ENCODE data around the gene SEL1L3. TPM values are rescaled to one million over a fixed set of nuclear protein-coding genes. Genes with fewer than 3 reads are reported as not detected.

SEL1L3 gene
- total RNA-seq, 2 donors from 2014 or later = 14.9 to 24.5 TPM

DNA sequence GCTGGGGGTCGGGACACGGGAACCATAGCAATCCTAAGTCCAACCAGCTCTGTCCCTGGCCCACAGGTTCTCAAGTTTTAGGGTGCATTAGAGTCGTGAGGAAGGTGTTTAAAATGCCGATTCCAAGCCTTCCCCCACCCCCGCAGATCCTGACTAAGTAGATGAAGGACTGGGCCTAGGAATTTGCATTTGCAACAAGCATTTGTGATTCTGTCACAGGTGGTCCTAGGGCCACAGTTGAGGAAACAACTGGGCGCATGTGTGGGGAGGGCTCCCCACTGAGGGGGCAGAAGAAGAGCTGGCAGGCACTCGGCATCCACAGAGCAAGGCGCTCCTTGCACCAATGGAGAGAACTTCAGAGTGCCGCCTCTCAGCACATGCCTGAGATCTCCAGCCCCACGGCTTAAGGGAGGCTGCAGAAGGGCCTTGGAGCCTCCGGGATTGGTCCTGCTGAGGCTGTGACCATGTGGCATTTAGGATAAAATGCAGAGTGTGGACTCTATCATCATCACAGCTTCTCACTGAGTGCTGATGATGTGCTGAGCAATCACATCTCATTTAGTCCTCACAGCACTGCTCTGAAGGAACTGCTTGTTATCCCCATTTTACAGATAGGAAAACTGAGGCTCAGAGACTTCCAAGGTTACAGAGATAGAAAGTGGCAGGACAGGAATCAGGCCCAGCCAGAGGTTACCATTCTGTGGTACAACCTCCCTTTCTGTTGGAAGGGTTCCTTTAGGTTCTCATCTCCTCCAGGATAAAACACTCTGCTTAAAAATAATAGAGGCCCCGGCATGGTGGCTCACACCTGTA, 16.7 kb downstream of the SEL1L3 start:
- Histone ChIP-seq H3K9ac (ENCODE audit: extremely low read depth, low read length, poor library complexity, severe bottlenecking) (no peak overlapping the region), H3K9me3 (ENCODE audit: control insufficient read depth, low read length) (no peaks in the 10 kb centered on the region), H3K27me3 (ENCODE audit: control insufficient read depth, insufficient read depth, low read length, poor library complexity, severe bottlenecking) (no peaks in the 10 kb centered on the region), H3K27ac (ENCODE audit: low read depth, low read length) (no peak overlapping the region), H3K36me3 (ENCODE audit: control insufficient read depth, insufficient read depth, low read length) (no peaks in the 10 kb centered on the region), H3K4me1 (ENCODE audit: control insufficient read depth, insufficient read depth, low read length) (no peaks in the 10 kb centered on the region), H3K4me3 (ENCODE audit: low read length) (no peak overlapping the region)
- no peaks in the 10 kb centered on the region for H3K9me3 Mint-ChIP-seq
- H3K4me1 Mint-ChIP-seq = no peaks in the 10 kb centered on the region
- TF ChIP-seq, protein P1, sequence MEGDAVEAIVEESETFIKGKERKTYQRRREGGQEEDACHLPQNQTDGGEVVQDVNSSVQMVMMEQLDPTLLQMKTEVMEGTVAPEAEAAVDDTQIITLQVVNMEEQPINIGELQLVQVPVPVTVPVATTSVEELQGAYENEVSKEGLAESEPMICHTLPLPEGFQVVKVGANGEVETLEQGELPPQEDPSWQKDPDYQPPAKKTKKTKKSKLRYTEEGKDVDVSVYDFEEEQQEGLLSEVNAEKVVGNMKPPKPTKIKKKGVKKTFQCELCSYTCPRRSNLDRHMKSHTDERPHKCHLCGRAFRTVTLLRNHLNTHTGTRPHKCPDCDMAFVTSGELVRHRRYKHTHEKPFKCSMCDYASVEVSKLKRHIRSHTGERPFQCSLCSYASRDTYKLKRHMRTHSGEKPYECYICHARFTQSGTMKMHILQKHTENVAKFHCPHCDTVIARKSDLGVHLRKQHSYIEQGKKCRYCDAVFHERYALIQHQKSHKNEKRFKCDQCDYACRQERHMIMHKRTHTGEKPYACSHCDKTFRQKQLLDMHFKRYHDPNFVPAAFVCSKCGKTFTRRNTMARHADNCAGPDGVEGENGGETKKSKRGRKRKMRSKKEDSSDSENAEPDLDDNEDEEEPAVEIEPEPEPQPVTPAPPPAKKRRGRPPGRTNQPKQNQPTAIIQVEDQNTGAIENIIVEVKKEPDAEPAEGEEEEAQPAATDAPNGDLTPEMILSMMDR (conservative IDR thresholded peaks at IDR 0.05) = no peak
- no peak overlapping the region for H3K4me3 Mint-ChIP-seq
- no peak for DNase-seq
- peaks cover 2% of the 10 kb centered on the region for H3K27me3 Mint-ChIP-seq (ENCODE audit: insufficient read depth)
- H3K27ac Mint-ChIP-seq = no peak overlapping the region
- 88 to 92% methylated on average over 9 to 12 of the region's 12 CpGs for WGBS, 2 experiments (ENCODE audit: insufficient coverage in 1 of 2, insufficient read length in 1 of 2)
- H3K36me3 Mint-ChIP-seq (ENCODE audit: low read depth) = no peaks in the 10 kb centered on the region

DNA sequence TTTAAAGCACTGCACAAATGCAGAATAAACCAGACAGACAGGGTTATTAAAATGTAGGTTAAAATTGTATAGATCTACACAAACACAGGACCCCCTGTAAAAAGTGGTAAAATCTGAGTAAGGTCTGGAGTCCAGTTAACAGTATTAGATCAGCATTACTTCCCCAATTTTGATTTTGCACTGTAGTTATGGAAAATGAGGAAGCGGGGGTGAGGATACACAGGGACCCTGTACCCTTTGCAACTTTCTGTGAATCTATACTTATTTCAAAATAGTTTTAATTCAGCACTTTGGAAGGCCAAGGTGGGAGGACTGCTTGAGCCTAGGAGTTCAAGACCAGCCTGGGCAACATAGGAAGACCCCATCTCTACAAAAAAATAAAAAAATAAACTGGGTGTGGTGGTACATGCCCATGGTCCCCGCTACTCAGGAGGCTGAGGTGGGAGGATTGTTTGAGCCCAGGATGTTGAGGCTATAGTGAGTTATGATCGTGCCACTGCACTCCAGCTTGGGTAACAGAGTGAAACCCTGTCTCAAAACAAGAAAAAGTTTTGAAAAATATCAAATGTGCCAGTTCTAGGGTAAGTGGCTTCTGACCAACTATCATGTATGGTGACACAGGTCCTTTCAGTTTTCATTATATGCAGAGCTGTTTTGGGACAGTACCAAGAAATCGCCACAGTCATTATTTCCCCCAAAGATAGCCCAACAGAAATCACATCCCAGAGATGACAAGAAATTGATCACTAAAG, 17.7 kb downstream of the SEL1L3 start:
- no peaks in the 10 kb centered on the region for H3K4me1 Mint-ChIP-seq
- WGBS, 2 experiments (ENCODE audit: insufficient coverage in 1 of 2, insufficient read length in 1 of 2) = 83 to 100% methylated on average over 3 to 4 of the region's 4 CpGs
- H3K4me3 ChIP-seq (ENCODE audit: low read length) = no peak overlapping the region

DNA sequence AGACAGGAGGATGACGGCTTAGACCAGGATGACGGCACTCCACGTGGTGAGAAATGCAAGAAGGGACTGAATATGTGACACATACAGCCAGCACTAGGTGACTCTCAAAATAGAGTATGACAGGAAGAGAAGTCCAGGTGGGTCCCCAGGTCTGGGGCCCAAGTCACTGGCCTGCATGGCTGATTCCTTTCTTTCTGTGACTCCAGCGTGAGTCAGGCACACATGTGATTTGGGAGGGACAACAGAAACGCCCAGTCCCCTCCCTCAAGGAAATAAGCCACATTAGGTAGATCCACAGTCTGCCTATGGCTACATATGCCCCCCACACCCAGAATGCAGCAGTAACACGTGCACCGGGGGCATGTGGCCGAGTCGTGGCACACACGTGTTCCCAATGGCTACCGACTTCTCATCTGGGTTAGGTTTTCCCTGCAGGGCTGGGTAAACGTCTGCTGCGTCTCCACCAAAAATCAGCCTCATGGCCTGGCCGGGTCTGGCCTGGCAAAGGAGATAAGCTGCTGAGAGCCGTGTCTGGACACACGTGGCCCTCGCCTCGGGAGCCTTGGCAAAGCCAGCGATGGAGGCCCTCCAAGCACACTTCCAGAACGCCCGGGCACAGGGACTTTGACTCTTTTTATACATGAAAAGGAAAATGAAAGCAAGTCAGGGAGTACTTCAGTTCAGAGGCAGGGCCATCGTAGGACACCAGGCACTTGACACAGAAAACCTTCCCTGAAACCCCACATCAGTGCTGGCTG, 19.3 kb downstream of the SEL1L3 start:
- Histone ChIP-seq H3K4me1 (ENCODE audit: control insufficient read depth, insufficient read depth, low read length) (no peaks in the 10 kb centered on the region), H3K27me3 (ENCODE audit: control insufficient read depth, insufficient read depth, low read length, poor library complexity, severe bottlenecking) (no peaks in the 10 kb centered on the region), H3K4me3 (ENCODE audit: low read length) (no peak overlapping the region), H3K9ac (ENCODE audit: extremely low read depth, low read length, poor library complexity, severe bottlenecking) (no peak overlapping the region), H3K36me3 (ENCODE audit: control insufficient read depth, insufficient read depth, low read length) (no peaks in the 10 kb centered on the region), H3K27ac (ENCODE audit: low read depth, low read length) (no peak overlapping the region), H3K9me3 (ENCODE audit: control insufficient read depth, low read length) (no peaks in the 10 kb centered on the region)
- no peaks in the 10 kb centered on the region for H3K27me3 Mint-ChIP-seq (ENCODE audit: insufficient read depth)
- no peaks in the 10 kb centered on the region for H3K4me1 Mint-ChIP-seq
- 91 to 94% methylated on average over 19 to 22 of the region's 22 CpGs for WGBS, 2 experiments (ENCODE audit: insufficient coverage in 1 of 2, insufficient read length in 1 of 2)
- no peaks in the 10 kb centered on the region for H3K9me3 Mint-ChIP-seq
- peak overlapping the region; percentile 22 for H3K27ac Mint-ChIP-seq
- TF ChIP-seq, protein P1 (conservative IDR thresholded peaks at IDR 0.05) = no peak
- no peak overlapping the region for H3K4me3 Mint-ChIP-seq
- H3K36me3 Mint-ChIP-seq (ENCODE audit: low read depth) = no peaks in the 10 kb centered on the region
- no peak for DNase-seq

More for the DNA sequence above, 17.7 kb downstream of the SEL1L3 start:
- Mint-ChIP-seq H3K9me3 (no peaks in the 10 kb centered on the region), H3K27me3 (ENCODE audit: insufficient read depth) (peaks cover 2% of the 10 kb centered on the region), H3K27ac (no peak overlapping the region), H3K4me3 (no peak overlapping the region), H3K36me3 (ENCODE audit: low read depth) (no peaks in the 10 kb centered on the region)
- no peaks in the 10 kb centered on the region for H3K9me3 ChIP-seq (ENCODE audit: control insufficient read depth, low read length)
- no peaks in the 10 kb centered on the region for H3K4me1 ChIP-seq (ENCODE audit: control insufficient read depth, insufficient read depth, low read length)
- H3K27ac ChIP-seq (ENCODE audit: low read depth, low read length) = no peak overlapping the region
- H3K9ac ChIP-seq (ENCODE audit: extremely low read depth, low read length, poor library complexity, severe bottlenecking) = no peak overlapping the region
- H3K27me3 ChIP-seq (ENCODE audit: control insufficient read depth, insufficient read depth, low read length, poor library complexity, severe bottlenecking) = no peaks in the 10 kb centered on the region
- no peaks in the 10 kb centered on the region for H3K36me3 ChIP-seq (ENCODE audit: control insufficient read depth, insufficient read depth, low read length)
- TF ChIP-seq, protein P1 (conservative IDR thresholded peaks at IDR 0.05) = no peak
- DNase-seq = no peak

Data from endodermal cell (in vitro differentiated cells).